GM18861 (cell line): ENCODE results near the gene SELENOP.
"Not testable (repeated sequence)": the region's sequence is repeated elsewhere in the genome, so short reads cannot be mapped to it uniquely, and the experiment has no call there.

ENCODE experiments used
- ATAC-seq: cut with Tn5 transposase; IDR thresholded peaks from one replicate; pipeline ENCODE4 v1.9.1; 2021; ENCODE audit not compliant: unreplicated experiment

Gene SELENOP

GRCh38 chr5:42828671-42829070 lies 17.0 kb upstream of the SELENOP start:
- ATAC-seq, result no peak

- no peak for ATAC-seq
These were observed 15.2 kb upstream of the SELENOP start for GRCh38 chr5:42826757-42827515.

- ATAC-seq, result no peak
These were observed 13.9 kb upstream of the SELENOP start for GRCh38 chr5:42825422-42826148.

GRCh38 chr5:42824347-42824976 lies 12.8 kb upstream of the SELENOP start:
- ATAC-seq, result no peak

- ATAC-seq, result no peak
These were observed 10.9 kb upstream of the SELENOP start for GRCh38 chr5:42822548-42822947.

GRCh38 chr5:42819745-42820144 lies 8.1 kb upstream of the SELENOP start:
- no peak for ATAC-seq

- ATAC-seq, result not testable (repeated sequence)
These were observed 4.9 kb upstream of the SELENOP start for GRCh38 chr5:42816546-42816945.

GRCh38 chr5:42813533-42813932 lies 1.8 kb upstream of the SELENOP start:
- ATAC-seq, result no peak

GRCh38 chr5:42812620-42813019 lies 928 bp upstream of the SELENOP start:
- ATAC-seq, result no peak

GRCh38 chr5:42810834-42811590 lies 680 bp downstream of the SELENOP start:
- no peak for ATAC-seq

- no peak for ATAC-seq
These were observed 2.6 kb downstream of the SELENOP start for GRCh38 chr5:42808888-42809611.

- no peak for ATAC-seq
These were observed 3.8 kb downstream of the SELENOP start for GRCh38 chr5:42807722-42808447.

- no peak for ATAC-seq
These were observed 4.9 kb downstream of the SELENOP start for GRCh38 chr5:42806701-42807262.

- ATAC-seq, result no peak
These were observed 5.5 kb downstream of the SELENOP start for GRCh38 chr5:42806004-42806700.

- ATAC-seq, result no peak
These were observed 6.9 kb downstream of the SELENOP start for GRCh38 chr5:42804717-42805339.

GRCh38 chr5:42801516-42802166 lies 10.1 kb downstream of the SELENOP start:
- ATAC-seq, result no peak

GRCh38 chr5:42800748-42801330 lies 10.9 kb downstream of the SELENOP start:
- ATAC-seq, result no peak

- ATAC-seq, result no peak
These were observed 12.0 kb downstream of the SELENOP start for GRCh38 chr5:42799668-42800114.
